ENCODE results near the gene PTPRN.
"Not testable (repeated sequence)": the region's sequence is repeated elsewhere in the genome, so short reads cannot be mapped to it uniquely, and the experiment has no call there.

The PTPRN gene

GRCh38 chr2:219266886-219267285 is 42.3 kb downstream of the PTPRN start:
- DNase-seq, result no peak

- DNase-seq, result no peak
Measured at GRCh38 chr2:219266232-219266631, 43.0 kb downstream of the PTPRN start.

- DNase-seq, result no peak
Measured at GRCh38 chr2:219261024-219261855, 48.0 kb downstream of the PTPRN start.

- not testable (repeated sequence) for DNase-seq
Measured at GRCh38 chr2:219258942-219259341, 50.3 kb downstream of the PTPRN start.

- DNase-seq, result no peak
Measured at GRCh38 chr2:219254590-219255201, 54.5 kb downstream of the PTPRN start.

GRCh38 chr2:219253753-219254589 is 55.2 kb downstream of the PTPRN start, which contains the start of gene TUBA4A:
Gene TUBA4A, minus strand, starts transcription at chr2:219253918. Its CDS starts 60 bp downstream, at chr2:219253858.
- peak; percentile 47 for DNase-seq

GRCh38 chr2:219252900-219253752 is 56.1 kb downstream of the PTPRN start, which contains the start of gene TUBA4B:
Gene TUBA4B, plus strand, starts transcription at chr2:219253243. Its CDS starts 165 bp downstream, at chr2:219253408.
- no peak for DNase-seq

GRCh38 chr2:219252570-219252899 is 56.7 kb downstream of the PTPRN start:
- DNase-seq, result no peak

- DNase-seq, result no peak
Measured at GRCh38 chr2:219252084-219252483, 57.1 kb downstream of the PTPRN start.

- no peak for DNase-seq
Measured at GRCh38 chr2:219251656-219252055, 57.5 kb downstream of the PTPRN start.

- no peak for DNase-seq
Measured at GRCh38 chr2:219250049-219250781, 59.0 kb downstream of the PTPRN start.

GRCh38 chr2:219249203-219249980 is 59.8 kb downstream of the PTPRN start:
- peak; percentile 78 for DNase-seq

GRCh38 chr2:219248845-219249202 is 60.4 kb downstream of the PTPRN start:
- DNase-seq, result no peak

- no peak for DNase-seq
Measured at GRCh38 chr2:219247678-219248642, 61.2 kb downstream of the PTPRN start.

- no peak for DNase-seq
Measured at GRCh38 chr2:219246559-219246958, 62.6 kb downstream of the PTPRN start.

- DNase-seq, result no peak
Measured at GRCh38 chr2:219245899-219246230, 63.3 kb downstream of the PTPRN start.

GRCh38 chr2:219245148-219245898 is 63.9 kb downstream of the PTPRN start, which contains the start of the genes GLB1L and STK16:
Gene GLB1L, minus strand, starts transcription at chr2:219245444. Its CDS starts 1,871 bp downstream, at chr2:219243573.
Gene STK16, plus strand, starts transcription at chr2:219245479. Its CDS starts 521 bp downstream, at chr2:219246000.
- DNase-seq, result peak; percentile 46

- DNase-seq, result no peak
Measured at GRCh38 chr2:219244789-219245147, 64.4 kb downstream of the PTPRN start.

- no peak for DNase-seq
Measured at GRCh38 chr2:219243291-219243761, 65.9 kb downstream of the PTPRN start.
